Neural progenitor cell (in vitro differentiated cells): ENCODE results near the gene CARS2.

Experiments used
- EZH2 ChIP-seq: fragments of 200-600 bp; sonication (generic); IDR thresholded peaks from 2 replicates; pipeline ENCODE4 v1.6.1; 2017; ENCODE audit warnings: antibody characterized with exemption, mild to moderate bottlenecking, moderate library complexity
- TF ChIP-seq, protein P1 (sequence below): fragments of 200-600 bp; sonication (generic); IDR thresholded peaks from 2 replicates; pipeline ENCODE4 v1.5.1; 2017; ENCODE audit warnings: antibody characterized with exemption, mild to moderate bottlenecking

GRCh38 chr13:110706570-110707372 is 855 bp upstream of the CARS2 start:
- TF ChIP-seq, protein P1, sequence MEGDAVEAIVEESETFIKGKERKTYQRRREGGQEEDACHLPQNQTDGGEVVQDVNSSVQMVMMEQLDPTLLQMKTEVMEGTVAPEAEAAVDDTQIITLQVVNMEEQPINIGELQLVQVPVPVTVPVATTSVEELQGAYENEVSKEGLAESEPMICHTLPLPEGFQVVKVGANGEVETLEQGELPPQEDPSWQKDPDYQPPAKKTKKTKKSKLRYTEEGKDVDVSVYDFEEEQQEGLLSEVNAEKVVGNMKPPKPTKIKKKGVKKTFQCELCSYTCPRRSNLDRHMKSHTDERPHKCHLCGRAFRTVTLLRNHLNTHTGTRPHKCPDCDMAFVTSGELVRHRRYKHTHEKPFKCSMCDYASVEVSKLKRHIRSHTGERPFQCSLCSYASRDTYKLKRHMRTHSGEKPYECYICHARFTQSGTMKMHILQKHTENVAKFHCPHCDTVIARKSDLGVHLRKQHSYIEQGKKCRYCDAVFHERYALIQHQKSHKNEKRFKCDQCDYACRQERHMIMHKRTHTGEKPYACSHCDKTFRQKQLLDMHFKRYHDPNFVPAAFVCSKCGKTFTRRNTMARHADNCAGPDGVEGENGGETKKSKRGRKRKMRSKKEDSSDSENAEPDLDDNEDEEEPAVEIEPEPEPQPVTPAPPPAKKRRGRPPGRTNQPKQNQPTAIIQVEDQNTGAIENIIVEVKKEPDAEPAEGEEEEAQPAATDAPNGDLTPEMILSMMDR = no peak
- no peak for TF ChIP-seq EZH2
